ENCODE data around the gene GRIP1.

Gene GRIP1

DNA sequence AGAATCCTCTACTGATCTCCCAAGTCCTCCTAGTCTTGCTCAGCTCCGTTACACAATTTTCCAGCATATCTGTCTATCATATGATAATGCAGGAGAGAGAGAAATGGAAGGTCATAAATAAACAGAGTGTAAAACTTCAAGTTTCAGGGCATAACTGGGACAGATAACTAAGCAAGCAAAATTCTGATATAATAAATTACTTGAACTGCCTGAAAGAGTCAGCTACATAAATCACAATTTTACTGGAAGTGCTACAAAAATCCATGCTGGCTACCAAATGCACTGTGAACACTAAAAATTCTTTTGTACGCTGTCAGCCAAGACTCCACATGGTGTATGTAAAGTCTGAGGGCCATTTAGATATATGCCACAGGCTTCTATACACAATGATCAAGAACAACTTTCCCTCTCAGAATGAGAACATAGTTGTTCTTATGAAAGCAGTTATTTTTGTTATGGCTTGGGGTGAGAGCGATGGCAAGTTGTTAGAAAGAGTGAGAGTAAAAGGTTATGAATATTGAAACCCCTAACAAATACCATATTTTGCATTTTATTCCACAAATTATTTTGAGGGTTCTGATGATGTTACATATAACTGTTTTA lies 41.1 kb downstream of the GRIP1 start:
- no peak for DNase-seq

DNA sequence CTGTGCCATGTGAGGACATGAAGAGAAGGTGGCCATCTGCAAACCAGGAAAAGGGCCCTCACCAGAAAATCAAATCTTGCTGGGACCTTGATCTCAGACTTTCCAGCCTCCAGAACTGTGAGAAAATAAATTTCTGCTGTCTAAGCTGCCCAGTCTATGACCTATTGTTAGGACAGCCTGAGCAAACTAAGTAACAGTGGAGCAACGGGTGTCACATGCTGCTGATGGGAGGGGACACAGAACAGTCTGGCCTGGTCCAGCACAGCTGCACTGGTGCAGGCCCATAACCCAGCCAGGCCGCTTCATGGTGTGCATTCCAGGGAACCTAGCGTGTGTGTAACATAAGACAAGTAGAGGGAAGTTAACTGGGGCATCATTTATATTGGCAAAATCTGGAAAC lies 42.1 kb downstream of the GRIP1 start:
- DNase-seq = no peak

DNA sequence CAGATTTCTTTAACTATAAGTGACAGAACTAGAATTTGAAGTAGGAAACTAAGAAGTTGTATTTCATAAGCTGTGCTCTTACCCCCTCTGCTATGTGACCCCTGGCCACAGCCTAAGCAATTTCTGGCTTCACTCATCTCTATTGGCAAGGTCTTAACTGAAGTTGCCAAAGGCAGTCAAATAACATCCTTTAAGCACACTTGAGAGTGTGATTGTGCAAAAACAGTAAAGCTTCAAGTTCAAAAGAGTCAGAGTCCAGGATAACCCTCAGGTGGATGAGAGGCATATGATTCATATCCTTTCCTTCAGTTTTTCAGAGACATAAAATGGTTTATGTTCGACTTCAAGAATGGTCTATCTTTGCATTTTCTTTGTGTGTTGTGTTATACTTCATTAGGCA lies 45.2 kb downstream of the GRIP1 start:
- no peak for DNase-seq

DNA sequence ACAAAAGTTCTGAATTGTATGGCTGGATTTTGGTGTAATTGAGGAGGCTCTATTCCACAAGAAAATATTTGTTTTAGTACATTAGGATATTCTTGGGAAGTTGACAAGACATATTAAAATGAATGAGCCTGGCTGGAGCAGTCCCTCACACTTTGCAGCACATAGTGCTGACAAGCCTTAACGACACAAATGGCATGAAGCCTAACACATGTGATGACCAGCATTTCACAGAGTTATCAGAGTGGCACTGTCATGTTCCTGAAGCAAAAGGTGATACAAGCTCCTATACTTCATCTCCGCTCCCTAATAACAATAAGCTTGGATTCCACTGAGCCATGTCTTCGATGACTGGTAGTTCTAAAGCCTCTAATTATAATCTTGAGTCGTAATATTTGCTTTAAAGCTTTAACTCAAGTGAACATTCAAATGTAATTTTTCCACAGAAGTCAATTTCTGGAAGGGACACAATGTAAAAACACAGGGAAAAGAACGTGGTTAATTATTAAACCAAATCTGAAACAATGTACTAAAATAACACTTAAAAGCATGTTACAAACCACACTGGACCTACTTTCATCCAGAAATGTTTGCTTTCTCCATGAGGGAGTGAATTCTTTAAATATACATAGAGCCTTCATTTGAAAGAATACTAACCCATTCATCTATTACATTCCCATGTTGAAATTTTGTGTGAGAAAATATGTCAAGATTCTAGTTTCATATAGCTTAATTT lies 49.6 kb downstream of the GRIP1 start:
- no peak for DNase-seq

DNA sequence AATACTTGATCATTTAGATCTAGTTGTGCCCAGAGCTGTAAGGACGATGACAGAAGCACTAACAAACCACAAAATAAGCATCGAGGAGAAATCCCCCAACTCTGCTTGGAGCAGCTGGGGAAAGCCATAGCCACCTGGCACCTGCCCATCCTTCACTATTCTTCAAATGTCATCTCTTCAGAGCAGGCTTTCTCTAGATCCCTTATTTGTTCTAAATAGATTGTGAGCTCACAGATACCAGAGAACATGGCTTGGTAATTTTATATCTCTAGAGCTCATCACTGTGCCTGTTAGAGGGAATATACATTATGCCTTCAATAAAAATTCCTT lies 50.9 kb downstream of the GRIP1 start:
- no peak for DNase-seq

DNA sequence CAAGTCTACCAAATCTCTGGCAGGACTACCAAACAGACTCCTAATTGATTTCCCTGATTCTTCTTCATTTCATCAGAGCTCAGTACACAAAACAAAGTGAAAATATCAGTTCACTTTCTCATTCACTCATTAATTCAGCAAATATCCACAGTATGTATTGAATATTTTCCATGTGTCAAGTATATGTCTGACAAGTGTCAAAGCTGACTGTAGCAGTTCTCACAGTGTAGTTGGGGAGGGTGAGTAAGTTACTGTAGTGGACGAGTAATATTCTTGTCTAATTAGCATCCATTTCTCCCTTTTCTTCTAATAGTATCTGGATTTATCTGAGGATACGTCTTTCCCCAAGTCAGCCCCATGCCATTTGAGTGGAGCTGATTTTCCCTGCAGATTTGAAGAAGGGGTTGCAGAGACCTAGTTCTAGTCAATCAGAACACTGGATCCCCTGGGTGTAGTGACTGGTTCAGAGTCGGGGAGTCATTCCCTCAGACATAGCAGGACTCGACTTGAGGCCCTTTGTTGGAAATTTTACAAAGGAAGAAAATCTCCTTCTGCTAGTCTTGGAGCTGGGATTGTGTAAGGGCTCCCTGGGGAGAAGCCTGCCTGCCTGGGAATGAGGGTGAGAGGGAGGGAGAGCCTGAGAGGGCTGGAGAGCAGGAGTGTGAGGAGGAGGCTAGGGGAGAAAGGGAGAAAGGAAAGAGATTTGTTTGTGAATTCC lies 51.4 kb downstream of the GRIP1 start:
- no peak for DNase-seq

DNA sequence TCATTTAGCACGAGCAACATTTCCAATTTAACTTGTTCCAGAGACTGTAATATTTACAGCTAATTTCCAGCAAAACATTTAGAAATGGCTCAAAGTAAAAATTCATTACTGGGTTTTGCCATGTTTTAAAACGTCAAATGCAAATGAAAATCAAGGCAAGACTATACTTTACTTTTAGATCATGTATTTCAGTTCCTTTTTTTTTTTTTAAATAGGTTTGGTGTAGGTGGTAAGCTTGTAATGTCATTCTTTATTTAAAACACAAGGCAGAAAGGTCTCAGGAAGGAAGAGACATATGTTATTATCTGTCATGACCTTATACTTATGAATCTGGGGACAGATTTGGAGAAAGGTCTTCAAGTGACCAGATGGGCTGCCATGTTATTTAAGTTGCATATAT lies 54.1 kb downstream of the GRIP1 start:
- DNase-seq = no peak

DNA sequence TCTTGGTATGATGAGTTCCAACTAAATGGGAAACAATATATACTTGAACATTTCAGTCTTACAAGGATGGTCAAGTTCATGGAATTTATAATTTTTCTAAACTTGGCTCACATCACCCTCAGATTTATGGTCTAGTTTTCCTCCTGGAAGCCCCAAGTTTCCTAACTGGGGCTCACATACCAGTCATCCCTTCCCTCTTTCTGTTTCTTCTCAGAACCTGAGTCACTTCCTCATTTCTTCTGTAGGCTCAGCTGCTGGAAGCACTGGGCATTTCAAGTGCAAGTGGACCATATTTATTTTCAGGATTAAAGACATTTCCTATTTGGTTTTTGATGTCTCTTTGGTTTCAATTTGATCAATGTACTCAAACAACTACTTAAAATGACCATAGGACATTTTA lies 55.4 kb downstream of the GRIP1 start:
- DNase-seq = no peak

DNA sequence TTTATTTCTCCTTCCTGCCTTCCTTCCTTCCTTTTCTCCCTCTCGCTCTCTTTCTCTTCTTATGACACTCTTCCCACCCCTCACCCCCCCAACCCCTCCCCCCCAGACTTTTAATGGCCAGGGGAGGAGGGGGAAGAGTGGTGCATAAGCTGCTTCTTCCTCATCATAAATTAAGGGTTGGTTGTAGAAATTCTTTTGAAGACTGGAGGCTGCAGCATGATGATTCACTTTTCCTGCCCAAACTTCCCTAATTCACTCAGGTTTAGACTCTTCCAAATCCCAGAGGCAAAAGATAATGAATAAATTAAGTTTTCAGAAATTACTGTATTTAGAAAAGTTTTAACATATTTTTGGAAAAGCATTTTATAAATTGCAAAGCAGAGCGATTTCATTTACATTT lies 58.2 kb downstream of the GRIP1 start:
- no peak for DNase-seq

DNA sequence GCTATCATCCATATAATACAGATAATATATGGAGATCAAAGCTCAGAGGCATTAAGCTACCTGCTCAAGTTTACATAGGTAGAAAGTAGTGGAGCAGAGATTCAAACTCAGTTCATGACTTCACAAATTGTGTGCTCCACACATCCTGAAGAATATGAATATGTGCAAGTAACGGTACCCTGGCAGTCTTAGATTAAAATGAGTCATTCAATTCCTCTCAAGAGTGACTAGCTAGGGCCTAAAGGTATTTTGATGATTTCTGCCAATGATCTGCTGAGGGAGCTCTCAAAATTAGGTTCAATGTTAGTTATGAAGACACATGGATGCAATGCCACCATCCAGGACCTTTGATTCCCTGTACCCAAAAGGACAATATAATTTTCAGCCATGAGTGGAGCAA lies 58.9 kb downstream of the GRIP1 start:
- DNase-seq = no peak

DNA sequence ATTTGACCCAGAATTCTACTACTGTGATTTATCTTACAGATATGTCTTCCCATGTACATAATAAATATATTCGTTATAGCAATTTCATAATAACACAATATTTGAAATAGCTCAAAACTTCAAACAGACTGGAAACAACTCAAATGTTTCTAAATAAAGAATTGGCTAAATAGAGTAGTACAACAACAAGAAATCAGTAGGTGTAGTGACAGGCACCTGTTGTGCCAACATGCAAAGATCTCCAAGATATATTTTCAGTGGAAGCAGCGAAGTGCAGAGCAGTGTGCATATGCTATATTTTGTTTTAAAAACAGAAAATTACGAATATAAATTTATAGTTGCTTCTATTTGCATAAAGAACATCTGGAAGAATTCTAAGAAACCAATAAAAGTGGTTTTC lies 60.9 kb downstream of the GRIP1 start:
- no peak for DNase-seq

DNA sequence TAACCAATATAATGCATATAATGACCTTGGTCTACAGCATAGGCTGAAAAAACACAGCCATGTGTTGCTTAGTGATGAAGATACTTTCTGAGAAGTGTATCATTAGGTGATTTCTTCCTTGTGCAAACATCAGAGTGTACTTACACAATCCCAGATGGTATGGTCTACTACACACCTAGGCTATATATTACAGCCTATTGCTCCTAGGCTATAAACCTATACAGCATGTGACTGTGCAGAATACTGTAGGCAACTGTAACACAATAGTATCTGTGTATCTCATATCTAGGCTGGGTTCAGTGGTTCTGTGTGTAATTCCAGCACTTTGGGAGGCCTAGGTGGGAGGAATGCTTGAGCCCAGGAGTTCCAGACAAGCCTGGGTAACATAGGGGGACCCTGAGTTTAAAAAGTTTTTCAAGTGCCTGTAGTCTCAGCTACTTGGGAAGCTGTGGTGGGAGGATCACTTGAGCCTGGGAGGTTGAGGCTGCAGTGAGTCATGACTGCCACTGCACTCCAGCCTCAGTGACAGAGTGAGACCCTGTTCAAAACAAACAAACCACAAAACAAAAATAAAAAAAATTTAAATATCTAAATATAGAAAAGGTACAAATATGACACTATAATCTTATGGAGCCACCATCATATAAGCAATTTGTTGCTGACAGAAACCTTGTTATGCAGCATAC lies 66.6 kb downstream of the GRIP1 start:
- peak; percentile 19 for DNase-seq

DNA sequence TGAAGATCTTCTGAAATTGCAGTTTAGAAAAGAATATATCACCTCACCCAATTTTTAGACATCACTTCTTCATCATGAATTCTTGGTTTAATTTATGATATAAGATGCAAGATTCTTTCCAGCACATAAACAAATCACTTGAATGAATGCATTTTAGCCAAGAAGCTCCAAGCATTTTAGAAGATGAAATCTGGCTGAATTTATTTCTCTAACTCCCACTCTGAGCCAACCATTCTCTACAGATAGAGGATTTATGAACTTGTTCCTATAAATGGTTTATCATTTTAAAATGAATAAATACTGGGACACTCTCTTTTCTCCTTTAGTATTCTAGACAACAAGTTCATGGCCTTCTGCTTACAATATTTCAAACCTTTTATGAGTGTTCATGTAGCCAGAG lies 71.7 kb downstream of the GRIP1 start:
- DNase-seq = no peak

DNA sequence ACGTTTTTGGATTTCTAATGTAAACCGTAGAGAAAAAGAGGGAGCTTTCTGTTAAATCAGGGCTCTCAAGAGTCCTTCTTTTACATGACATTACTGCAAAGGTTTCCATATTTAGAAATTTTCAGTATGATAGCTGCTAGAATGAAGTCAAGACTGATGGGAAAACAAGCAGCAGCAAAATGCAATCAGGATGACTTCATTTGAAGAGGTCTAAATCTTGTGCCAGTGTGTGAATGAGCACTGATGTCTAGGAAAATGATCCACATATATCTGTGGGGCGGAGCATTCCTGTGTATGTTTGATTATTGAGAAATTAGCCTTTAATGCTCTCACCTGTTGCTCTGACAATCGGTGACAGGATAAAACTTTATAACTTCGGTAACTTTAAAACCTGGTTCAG lies 73.6 kb downstream of the GRIP1 start:
- no peak for DNase-seq

DNA sequence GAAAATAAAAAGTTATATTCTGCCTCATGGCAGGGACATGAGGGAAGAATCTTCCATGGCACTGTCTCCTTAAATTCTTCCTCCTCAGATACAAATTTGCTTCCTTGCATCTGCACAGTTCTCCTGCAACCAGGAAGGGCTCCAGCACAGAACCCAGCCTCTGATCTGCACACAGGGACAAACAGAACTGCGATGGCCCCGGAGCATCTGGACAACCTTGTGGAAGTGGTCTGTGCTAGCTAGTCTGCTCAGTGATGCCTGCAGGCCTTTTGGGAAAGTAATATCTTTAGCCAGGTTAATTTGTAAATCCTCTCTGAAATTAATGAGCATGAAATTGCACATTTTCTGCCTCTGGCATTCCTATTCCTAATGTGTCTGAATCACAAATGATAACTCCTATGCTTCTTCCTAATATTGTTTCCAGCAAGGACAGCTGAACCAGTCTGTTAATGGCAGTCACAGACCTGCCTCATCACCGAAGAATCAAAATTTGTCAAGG lies 74.8 kb downstream of the GRIP1 start:
- no peak for DNase-seq

DNA sequence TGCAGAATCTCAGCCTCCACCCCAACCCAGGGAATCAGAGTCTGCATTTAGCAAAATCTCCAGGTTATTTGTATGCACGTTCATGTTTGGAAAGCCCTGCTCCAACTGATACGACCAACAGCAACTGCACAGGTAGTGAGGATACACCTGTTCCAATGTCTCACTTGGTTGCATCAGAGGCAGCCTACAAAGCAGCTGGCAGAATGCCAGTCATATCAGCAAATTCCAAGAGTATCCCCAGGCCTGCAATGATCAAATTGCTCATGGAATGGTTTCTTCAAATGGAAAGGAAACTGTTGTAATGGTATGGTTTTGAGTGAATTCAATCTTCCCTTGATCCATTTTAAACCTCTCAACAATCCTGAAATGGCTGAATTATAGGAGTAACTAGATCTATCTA lies 75.4 kb downstream of the GRIP1 start:
- DNase-seq = no peak

DNA sequence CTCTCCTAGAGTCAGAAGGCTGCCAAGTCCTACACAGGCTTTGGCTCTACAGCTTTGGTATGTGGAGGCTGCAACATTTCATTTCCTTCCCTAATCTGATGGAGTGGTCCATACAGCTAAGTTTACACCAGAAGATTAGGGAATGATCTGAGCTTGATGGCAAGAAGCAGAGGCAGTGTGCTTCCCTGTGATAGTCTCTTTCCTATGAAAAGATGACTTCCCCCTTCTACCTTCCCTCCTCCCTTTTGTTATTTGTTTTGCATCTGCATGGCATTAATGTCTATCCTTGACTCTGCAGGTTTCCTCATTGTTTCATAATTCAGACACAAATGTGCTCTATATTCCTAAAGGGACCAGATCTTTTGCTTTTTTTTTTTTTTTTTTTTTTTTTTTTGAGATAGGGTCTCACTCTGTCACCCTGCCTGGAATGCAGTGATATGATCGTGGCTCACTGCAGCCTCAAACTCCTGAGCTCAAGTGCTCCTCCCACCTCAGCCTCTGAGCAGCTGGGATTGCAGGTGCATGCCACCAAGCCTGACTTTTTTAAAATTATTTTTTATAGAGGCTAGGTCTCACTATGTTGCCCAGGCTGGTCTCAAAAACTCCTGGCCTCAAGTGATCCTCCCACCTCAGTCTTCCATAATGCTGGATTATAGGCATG lies 76.3 kb downstream of the GRIP1 start:
- DNase-seq = no peak

DNA sequence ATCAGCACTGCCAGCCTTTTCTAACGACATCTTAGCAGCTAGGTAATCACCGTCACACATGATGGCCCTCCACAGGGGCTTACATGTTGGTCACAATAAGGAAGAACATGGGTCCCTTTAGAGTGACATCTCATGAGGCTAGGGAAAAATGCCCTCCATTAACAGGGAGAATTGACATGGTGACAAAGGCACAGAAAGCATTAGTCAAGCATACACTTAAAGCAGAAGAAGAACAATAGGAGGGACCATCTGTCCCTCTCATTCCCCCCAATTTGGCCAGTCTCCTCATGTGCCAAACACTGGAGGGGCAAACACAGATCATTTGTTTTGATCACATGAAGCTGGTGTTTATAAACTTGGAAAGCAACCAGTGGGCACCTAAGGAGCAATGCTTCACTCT lies 78.0 kb downstream of the GRIP1 start:
- DNase-seq = no peak

DNA sequence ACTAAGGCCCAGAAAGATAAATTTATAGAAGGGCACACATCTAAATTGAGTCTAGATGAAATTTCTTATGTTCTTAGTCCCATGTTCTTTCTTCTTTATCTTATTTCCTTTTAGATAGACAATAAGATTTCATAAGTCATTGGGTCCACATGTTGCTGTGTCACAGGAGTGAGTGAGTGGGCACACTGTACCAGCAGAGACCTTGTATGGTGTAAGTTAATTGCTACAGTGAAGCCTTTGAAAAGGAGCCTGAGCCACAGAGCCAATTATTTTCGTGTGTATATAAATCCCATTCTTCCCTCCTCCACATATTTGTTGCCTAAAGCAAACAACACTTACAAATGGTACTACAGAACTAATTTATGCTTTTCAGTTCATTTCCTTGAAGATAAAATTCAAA lies 79.1 kb downstream of the GRIP1 start:
- no peak for DNase-seq

DNA sequence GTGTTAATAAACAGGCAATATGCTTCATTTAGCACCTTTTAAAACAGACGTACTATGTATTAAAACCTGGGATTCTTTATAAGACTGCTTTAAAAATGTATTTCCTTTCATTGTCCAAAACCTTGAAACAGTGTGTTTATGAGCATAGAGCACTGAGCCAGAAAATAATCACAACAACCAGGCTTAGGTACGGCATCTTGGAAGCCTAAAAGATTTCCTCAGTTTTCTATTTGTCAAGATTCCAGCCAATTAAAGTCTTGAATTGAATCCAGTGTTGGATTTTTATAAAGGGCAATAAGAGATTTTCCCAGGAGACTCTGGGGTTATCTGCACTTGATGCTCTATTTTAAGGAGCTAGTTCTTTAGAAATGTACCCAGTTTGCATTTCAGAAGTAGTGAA lies 80.3 kb downstream of the GRIP1 start:
- no peak for DNase-seq

DNA sequence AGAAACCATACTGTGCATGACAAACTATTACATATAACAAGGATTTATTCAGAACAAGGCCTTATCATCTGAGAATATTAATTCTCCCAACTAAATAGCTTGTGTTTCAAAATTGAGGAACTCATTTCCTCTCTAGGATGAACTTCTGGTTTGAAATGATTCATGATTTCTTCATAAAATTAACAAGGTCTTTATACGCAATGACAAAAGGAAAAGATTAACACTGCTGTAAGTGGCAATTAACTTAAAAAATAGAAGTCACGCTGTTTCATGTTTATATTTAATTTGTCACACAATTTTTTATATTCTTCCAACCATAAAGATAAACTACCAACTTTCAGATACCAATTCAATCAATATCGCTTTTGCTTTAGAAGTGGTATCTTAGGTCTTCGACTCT lies 80.8 kb downstream of the GRIP1 start:
- peak; percentile 79 for DNase-seq

DNA sequence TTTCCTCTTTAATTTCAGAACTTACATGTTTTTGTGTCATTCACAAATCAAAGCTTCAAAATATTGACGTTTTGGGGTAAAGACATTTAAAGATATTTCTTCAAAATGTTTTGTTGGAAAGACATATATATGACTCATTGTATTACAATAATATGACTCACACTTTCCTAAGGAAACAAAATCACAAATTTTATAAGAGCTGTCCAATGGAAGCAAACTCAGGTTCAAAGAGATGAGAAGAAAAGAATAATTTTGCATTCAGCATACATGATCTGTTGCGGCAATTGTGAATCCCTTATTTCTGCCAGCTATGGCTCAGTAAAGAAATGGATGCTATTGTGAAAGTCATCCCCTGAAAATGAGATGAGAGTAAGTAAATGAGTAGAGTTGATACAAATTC lies 82.7 kb downstream of the GRIP1 start:
- no peak for DNase-seq

DNA sequence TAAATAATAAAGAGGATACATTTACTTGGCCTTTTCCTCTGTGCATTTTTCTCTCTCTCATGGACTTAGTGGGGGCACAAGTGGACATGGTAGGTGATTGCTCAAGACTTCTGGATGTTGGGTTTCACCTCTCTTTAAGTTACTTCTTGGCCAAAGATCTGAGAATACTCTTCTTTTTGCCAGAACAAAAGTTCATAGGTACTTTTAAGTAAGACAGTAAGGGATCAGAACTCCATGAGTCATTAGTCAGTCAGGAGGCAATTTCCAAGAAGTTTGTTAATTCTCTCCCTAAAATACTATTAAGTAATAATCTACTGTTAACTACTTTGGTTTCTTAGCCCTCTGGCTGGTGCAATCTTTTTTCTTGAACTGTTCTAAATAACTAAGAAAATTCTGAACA lies 84.2 kb downstream of the GRIP1 start:
- no peak for DNase-seq

All from NCI-H1417 treated with DMSO at 0.1 percent for 48 hours (cell line).